Neuronal stem cell (in vitro differentiated cells): ENCODE results near the gene SUN1.

Experiments
- DNase-seq: peaks from one replicate; pipeline ENCODE4 v3.0.0-alpha.2; 2013; ENCODE audit warnings: low spot score
- H2AFZ ChIP-seq: one replicate; pipeline ENCODE4 v1.6.1; 2013; ENCODE audit warnings: mild to moderate bottlenecking, low read length, inconsistent platforms
- H2AK5ac ChIP-seq: 2 replicates; pipeline ENCODE4 v1.6.1; 2013; ENCODE audit warnings: low read depth, mild to moderate bottlenecking, inconsistent platforms, low read length, moderate library complexity, mixed read lengths
- H2BK120ac ChIP-seq: 2 replicates; pipeline ENCODE4 v1.6.1; 2013; ENCODE audit warnings: low read depth, mild to moderate bottlenecking, inconsistent platforms, low read length, moderate library complexity, mixed read lengths
- H2BK12ac ChIP-seq: one replicate; pipeline ENCODE4 v1.6.1; 2013; ENCODE audit warnings: low read length, inconsistent platforms
- H2BK15ac ChIP-seq: 2 replicates; pipeline ENCODE4 v1.6.1; 2013; ENCODE audit warnings: mild to moderate bottlenecking, low read length, inconsistent platforms, mixed read lengths
- H2BK5ac ChIP-seq: one replicate; pipeline ENCODE4 v1.6.1; 2013; ENCODE audit warnings: inconsistent platforms, mild to moderate bottlenecking, low read length, moderate library complexity
- H3K14ac ChIP-seq: one replicate; pipeline ENCODE4 v1.6.1; 2013; ENCODE audit warnings: low read length, inconsistent platforms
- H3K18ac ChIP-seq: 2 replicates; pipeline ENCODE4 v1.6.1; 2013; ENCODE audit warnings: low read length, inconsistent platforms
- H3K23ac ChIP-seq: 2 replicates; pipeline ENCODE4 v1.6.1; 2013; ENCODE audit warnings: low read depth, mild to moderate bottlenecking, mixed read lengths, low read length, inconsistent platforms; ENCODE audit not compliant: poor library complexity
- H3K27ac ChIP-seq: replicated peaks from 3 replicates; pipeline ENCODE4 v1.5.1; 2013; ENCODE audit warnings: low read length, inconsistent platforms
- H3K27me3 ChIP-seq, 3 experiments: 2 replicates each; pipeline ENCODE4 v1.6.1; 2013; ENCODE audit warnings: low read length in 3 of 3, mild to moderate bottlenecking in 2 of 3, inconsistent platforms in 1 of 3, low read depth in 1 of 3, mixed read lengths in 1 of 3, moderate library complexity in 1 of 3; ENCODE audit not compliant: control insufficient read depth in 3 of 3, insufficient read depth in 3 of 3
- H3K36me3 ChIP-seq, 2 donors: replicated peaks in 1 of 2; 2 replicates each; pipeline ENCODE4 v1.6.1; 2013; ENCODE audit warnings: low read length in 2 of 2; ENCODE audit not compliant: control insufficient read depth in 2 of 2, insufficient read depth in 2 of 2
- H3K4ac ChIP-seq: 2 replicates; pipeline ENCODE4 v1.6.1; 2013; ENCODE audit warnings: inconsistent platforms, mild to moderate bottlenecking, low read length, moderate library complexity
- H3K4me1 ChIP-seq, 2 donors: 1 replicate in 1 of 2; 2 replicates in 1 of 2; pipeline ENCODE4 v1.6.1; 2013; ENCODE audit warnings: low read length in 2 of 2, low read depth in 1 of 2; ENCODE audit not compliant: control insufficient read depth in 2 of 2, insufficient read depth in 1 of 2
- H3K4me2 ChIP-seq: one replicate; pipeline ENCODE4 v1.6.1; 2013; ENCODE audit warnings: mild to moderate bottlenecking, low read length, inconsistent platforms; ENCODE audit not compliant: insufficient read depth, poor library complexity, severe bottlenecking
- H3K4me3 ChIP-seq, 2 donors: 2 replicates each; pipeline ENCODE4 v1.5.1; 2013; ENCODE audit warnings: low read length in 2 of 2, mild to moderate bottlenecking in 2 of 2, inconsistent platforms in 1 of 2, moderate library complexity in 1 of 2
- H3K79me1 ChIP-seq: one replicate; pipeline ENCODE4 v1.6.1; 2013; ENCODE audit warnings: low read depth, mild to moderate bottlenecking, inconsistent platforms, low read length, moderate library complexity
- H3K9ac ChIP-seq: one replicate; pipeline ENCODE4 v1.6.1; 2013; ENCODE audit warnings: mild to moderate bottlenecking, low read depth, low read length, inconsistent platforms; ENCODE audit not compliant: poor library complexity
- H3K9me3 ChIP-seq, 2 donors: replicated peaks in 1 of 2; 2 replicates each; pipeline versions ENCODE3 to v1.6.1; 2013; ENCODE audit warnings: low read length in 2 of 2, mild to moderate bottlenecking in 2 of 2, inconsistent platforms in 1 of 2, low read depth in 1 of 2, mixed read lengths in 1 of 2, moderate library complexity in 1 of 2; ENCODE audit not compliant: control insufficient read depth in 2 of 2, insufficient read depth in 1 of 2
- H4K8ac ChIP-seq: one replicate; pipeline ENCODE4 v1.6.1; 2013; ENCODE audit warnings: low read depth, mild to moderate bottlenecking, inconsistent platforms, low read length, moderate library complexity
- H4K91ac ChIP-seq: one replicate; pipeline ENCODE4 v1.6.1; 2013; ENCODE audit warnings: low read length, low read depth, mild to moderate bottlenecking, inconsistent platforms; ENCODE audit not compliant: poor library complexity
- WGBS, 2 donors: extraction: QIAGEN DNeasy Blood & Tissue Kit; methylation state at CpG; one replicate each; pipeline ENCODE4 v1.1.7; 2013; ENCODE audit warnings: missing lambda C conversion rate in 2 of 2, mixed read lengths in 1 of 2; ENCODE audit not compliant: insufficient read length in 2 of 2, insufficient replicate concordance in 1 of 2; ENCODE audit errors: extremely low coverage in 2 of 2; 5-methylcytosine and 5-hydroxymethylcytosine counted together

The SUN1 gene

GRCh38 chr7:910441-910861 is 78.2 kb downstream of the SUN1 start:
- Histone ChIP-seq H3K4me2 (no peak overlapping the region), H3K79me1 (peaks cover 9% of the 10 kb centered on the region), H3K9me3 (peaks cover 0 to 2% of the 10 kb centered on the region in 2 donors), H2BK15ac (no peak overlapping the region), H2BK12ac (no peak overlapping the region), H3K9ac (no peak overlapping the region), H2AK5ac (peak overlapping the region; percentile 96), H2BK120ac (no peak overlapping the region), H2BK5ac (peak overlapping the region; percentile 39), H4K91ac (no peak overlapping the region), H3K36me3 (no peaks in the 10 kb centered on the region), H3K18ac (no peak overlapping the region), H3K23ac (peak overlapping the region; percentile 1), H3K27me3 (peaks cover 3 to 45% (median 21%) of the 10 kb centered on the region in 3 experiments), H2AFZ (no peak overlapping the region), H3K4me1 (peaks cover 0 to 6% of the 10 kb centered on the region in 2 donors), H3K14ac (no peak overlapping the region), H3K4ac (no peak overlapping the region), H4K8ac (no peak overlapping the region), H3K4me3 (no peak overlapping the region), H3K27ac (no peak overlapping the region)
- WGBS, 2 donors: no CpG with 5 or more reads among the region's 11 CpGs
- no peak for DNase-seq

GRCh38 chr7:910931-911431 is 78.7 kb downstream of the SUN1 start:
- H4K91ac ChIP-seq: no peak overlapping the region

GRCh38 chr7:911791-912480 is 79.7 kb downstream of the SUN1 start:
- H3K4ac ChIP-seq: no peak overlapping the region
- H3K9me3 ChIP-seq: peaks cover 0 to 2% of the 10 kb centered on the region in 2 donors
- H3K23ac ChIP-seq: no peak overlapping the region
- H3K27ac ChIP-seq: no peak overlapping the region
- H4K91ac ChIP-seq: no peak overlapping the region
- H3K27me3 ChIP-seq: peaks cover 3 to 54% (median 19%) of the 10 kb centered on the region in 3 experiments
- H2AK5ac ChIP-seq: peak overlapping the region; percentile 75
- no CpG with 5 or more reads among the region's 41 CpGs for WGBS, 2 donors
- no peak for DNase-seq
- H2AFZ ChIP-seq: no peak overlapping the region
- no peak overlapping the region for H4K8ac ChIP-seq
- peaks cover 9% of the 10 kb centered on the region for H3K79me1 ChIP-seq
- H2BK120ac ChIP-seq: no peak overlapping the region
- H3K4me1 ChIP-seq: peaks cover 0 to 18% of the 10 kb centered on the region in 2 donors
- no peaks in the 10 kb centered on the region for H3K36me3 ChIP-seq
- H2BK15ac ChIP-seq: peak overlapping the region; percentile 26
- H3K14ac ChIP-seq: no peak overlapping the region
- H3K18ac ChIP-seq: peak overlapping the region; percentile 28
- peak overlapping the region; percentile 82 for H2BK5ac ChIP-seq
- no peak overlapping the region for H3K9ac ChIP-seq
- no peak overlapping the region for H3K4me3 ChIP-seq
- H3K4me2 ChIP-seq: no peak overlapping the region
- no peak overlapping the region for H2BK12ac ChIP-seq

More at GRCh38 chr7:910931-911431, 78.7 kb downstream of the SUN1 start:
- Histone ChIP-seq H3K14ac (no peak overlapping the region), H2AFZ (no peak overlapping the region), H3K18ac (peak overlapping the region; percentile 17), H3K9ac (peak overlapping the region; percentile 12), H2BK12ac (no peak overlapping the region), H2BK5ac (peak overlapping the region; percentile 39), H3K9me3 (peaks cover 0 to 2% of the 10 kb centered on the region in 2 donors), H2BK120ac (no peak overlapping the region), H4K8ac (no peak overlapping the region), H2AK5ac (peak overlapping the region; percentile 75), H3K4me2 (no peak overlapping the region), H3K4me3 (no peak overlapping the region), H3K4me1 (peaks cover 0 to 10% of the 10 kb centered on the region in 2 donors), H3K4ac (no peak overlapping the region), H3K79me1 (peaks cover 9% of the 10 kb centered on the region), H3K23ac (peak overlapping the region; percentile 1), H3K27ac (no peak overlapping the region), H2BK15ac (no peak overlapping the region), H3K36me3 (no peaks in the 10 kb centered on the region), H3K27me3 (peaks cover 3 to 50% (median 21%) of the 10 kb centered on the region in 3 experiments)
- no peak for DNase-seq
- WGBS, 2 donors: no CpG with 5 or more reads among the region's 19 CpGs

- Histone ChIP-seq H3K4me3 (no peak overlapping the region), H4K91ac (no peak overlapping the region), H4K8ac (no peak overlapping the region), H2BK120ac (peak overlapping the region; percentile 61), H2BK12ac (peak overlapping the region; percentile 6), H2AK5ac (no peak overlapping the region), H3K79me1 (peaks cover 7% of the 10 kb centered on the region), H3K4me1 (peaks cover 0 to 18% of the 10 kb centered on the region in 2 donors), H2AFZ (no peak overlapping the region), H3K27me3 (peaks cover 3 to 37% (median 12%) of the 10 kb centered on the region in 3 experiments), H3K9ac (no peak overlapping the region), H2BK15ac (no peak overlapping the region), H3K14ac (peak overlapping the region; percentile 89), H3K18ac (peak overlapping the region; percentile 48), H3K23ac (no peak overlapping the region), H3K36me3 (no peaks in the 10 kb centered on the region), H3K4me2 (no peak overlapping the region), H2BK5ac (no peak overlapping the region), H3K4ac (no peak overlapping the region), H3K9me3 (peaks cover 0 to 2% of the 10 kb centered on the region in 2 donors), H3K27ac (no peak overlapping the region)
- no CpG with 5 or more reads among the region's 31 CpGs for WGBS, 2 donors
- DNase-seq: no peak
Measured at GRCh38 chr7:913736-914520, 81.7 kb downstream of the SUN1 start.
